ENCODE measurements around the gene MELTF. TPM values are rescaled to one million over a fixed set of nuclear protein-coding genes. Genes with fewer than 3 reads are reported as not detected.

MELTF gene
- total and polyA plus RNA-seq, 9 of the 15 experiments (the other 6 are each of a cell fraction or from before 2014, with no cell fraction given), result 0.35 to 10.5 (median 4.5) TPM

DNA sequence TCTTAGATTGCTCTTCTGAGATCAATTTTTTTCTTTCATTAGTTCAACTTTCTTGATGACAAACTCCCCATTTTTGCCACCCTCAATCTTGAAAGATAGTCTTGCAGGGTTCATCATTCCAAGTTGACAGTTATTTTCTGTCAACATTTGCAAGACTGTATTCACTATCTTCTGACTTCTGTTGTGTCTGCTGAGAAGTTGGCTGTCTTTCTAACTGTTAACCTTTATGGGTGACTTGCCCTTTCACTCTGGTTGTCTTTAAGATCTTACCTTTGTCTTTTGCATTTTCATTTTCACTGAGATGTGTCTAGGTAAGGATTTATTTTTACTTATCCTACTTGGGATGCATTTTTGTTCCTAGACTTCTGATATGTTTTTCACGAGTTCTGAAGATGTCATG is 46.4 kb downstream of the MELTF start (continued):
- TF ChIP-seq, protein P1, sequence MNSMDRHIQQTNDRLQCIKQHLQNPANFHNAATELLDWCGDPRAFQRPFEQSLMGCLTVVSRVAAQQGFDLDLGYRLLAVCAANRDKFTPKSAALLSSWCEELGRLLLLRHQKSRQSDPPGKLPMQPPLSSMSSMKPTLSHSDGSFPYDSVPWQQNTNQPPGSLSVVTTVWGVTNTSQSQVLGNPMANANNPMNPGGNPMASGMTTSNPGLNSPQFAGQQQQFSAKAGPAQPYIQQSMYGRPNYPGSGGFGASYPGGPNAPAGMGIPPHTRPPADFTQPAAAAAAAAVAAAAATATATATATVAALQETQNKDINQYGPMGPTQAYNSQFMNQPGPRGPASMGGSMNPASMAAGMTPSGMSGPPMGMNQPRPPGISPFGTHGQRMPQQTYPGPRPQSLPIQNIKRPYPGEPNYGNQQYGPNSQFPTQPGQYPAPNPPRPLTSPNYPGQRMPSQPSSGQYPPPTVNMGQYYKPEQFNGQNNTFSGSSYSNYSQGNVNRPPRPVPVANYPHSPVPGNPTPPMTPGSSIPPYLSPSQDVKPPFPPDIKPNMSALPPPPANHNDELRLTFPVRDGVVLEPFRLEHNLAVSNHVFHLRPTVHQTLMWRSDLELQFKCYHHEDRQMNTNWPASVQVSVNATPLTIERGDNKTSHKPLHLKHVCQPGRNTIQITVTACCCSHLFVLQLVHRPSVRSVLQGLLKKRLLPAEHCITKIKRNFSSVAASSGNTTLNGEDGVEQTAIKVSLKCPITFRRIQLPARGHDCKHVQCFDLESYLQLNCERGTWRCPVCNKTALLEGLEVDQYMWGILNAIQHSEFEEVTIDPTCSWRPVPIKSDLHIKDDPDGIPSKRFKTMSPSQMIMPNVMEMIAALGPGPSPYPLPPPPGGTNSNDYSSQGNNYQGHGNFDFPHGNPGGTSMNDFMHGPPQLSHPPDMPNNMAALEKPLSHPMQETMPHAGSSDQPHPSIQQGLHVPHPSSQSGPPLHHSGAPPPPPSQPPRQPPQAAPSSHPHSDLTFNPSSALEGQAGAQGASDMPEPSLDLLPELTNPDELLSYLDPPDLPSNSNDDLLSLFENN (IDR thresholded peaks at IDR 0.05; ENCODE audit: low read depth in 2 of 2, low read length in 2 of 2), result no peak
- TF ChIP-seq ZNF175 (CRISPR knock-in tag; IDR thresholded peaks at IDR 0.05; ENCODE audit: low read depth), result peak; percentile 95
- 0 out of 2 replicates have a peak, but pooled peaks have one; percentile 21 for TF ChIP-seq LEF1 (IDR thresholded peaks at IDR 0.05)
- 0 out of 2 replicates have a peak, but pooled peaks have one; percentile 31 for TF ChIP-seq MIER1 (IDR thresholded peaks at IDR 0.05; ENCODE audit: low read depth)
- no peak for TF ChIP-seq U2AF2 (optimal IDR thresholded peaks at IDR 0.05; ENCODE audit: low read depth, low read length)
- TF ChIP-seq, protein P2, sequence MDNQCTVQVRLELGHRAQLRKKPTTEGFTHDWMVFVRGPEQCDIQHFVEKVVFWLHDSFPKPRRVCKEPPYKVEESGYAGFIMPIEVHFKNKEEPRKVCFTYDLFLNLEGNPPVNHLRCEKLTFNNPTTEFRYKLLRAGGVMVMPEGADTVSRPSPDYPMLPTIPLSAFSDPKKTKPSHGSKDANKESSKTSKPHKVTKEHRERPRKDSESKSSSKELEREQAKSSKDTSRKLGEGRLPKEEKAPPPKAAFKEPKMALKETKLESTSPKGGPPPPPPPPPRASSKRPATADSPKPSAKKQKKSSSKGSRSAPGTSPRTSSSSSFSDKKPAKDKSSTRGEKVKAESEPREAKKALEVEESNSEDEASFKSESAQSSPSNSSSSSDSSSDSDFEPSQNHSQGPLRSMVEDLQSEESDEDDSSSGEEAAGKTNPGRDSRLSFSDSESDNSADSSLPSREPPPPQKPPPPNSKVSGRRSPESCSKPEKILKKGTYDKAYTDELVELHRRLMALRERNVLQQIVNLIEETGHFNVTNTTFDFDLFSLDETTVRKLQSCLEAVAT (IDR thresholded peaks at IDR 0.05), result peak; percentile 42 to 51; a peak in 1 of 4 replicates
- peak; percentile 38; the same call in 1 of the 2 replicates for TF ChIP-seq NBN (IDR thresholded peaks at IDR 0.05; ENCODE audit: low read depth)
- TF ChIP-seq ZNF146 (CRISPR knock-in tag; IDR thresholded peaks at IDR 0.05; ENCODE audit: unreplicated experiment), result peak; percentile 8
- peak in 1 of 2 experiments; percentile 58; a peak in 1 of 4 replicates for TF ChIP-seq ARNT (IDR thresholded peaks at IDR 0.05)
- peak; percentile 11; the same call in 1 of the 2 replicates for TF ChIP-seq CBFA2T3 (IDR thresholded peaks at IDR 0.05)
- TF ChIP-seq, protein P3, sequence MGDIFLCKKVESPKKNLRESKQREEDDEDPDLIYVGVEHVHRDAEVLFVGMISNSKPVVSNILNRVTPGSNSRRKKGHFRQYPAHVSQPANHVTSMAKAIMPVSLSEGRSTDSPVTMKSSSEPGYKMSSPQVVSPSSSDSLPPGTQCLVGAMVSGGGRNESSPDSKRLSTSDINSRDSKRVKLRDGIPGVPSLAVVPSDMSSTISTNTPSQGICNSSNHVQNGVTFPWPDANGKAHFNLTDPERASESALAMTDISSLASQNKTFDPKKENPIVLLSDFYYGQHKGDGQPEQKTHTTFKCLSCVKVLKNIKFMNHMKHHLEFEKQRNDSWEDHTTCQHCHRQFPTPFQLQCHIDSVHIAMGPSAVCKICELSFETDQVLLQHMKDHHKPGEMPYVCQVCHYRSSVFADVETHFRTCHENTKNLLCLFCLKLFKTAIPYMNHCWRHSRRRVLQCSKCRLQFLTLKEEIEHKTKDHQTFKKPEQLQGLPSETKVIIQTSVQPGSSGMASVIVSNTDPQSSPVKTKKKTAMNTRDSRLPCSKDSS (IDR thresholded peaks at IDR 0.05; ENCODE audit: low read depth, partially characterized antibody), result peak; percentile 99
- TF ChIP-seq CBX5 (IDR thresholded peaks at IDR 0.05; ENCODE audit: borderline replicate concordance, low read depth), result peak; percentile 98
- peak; percentile 45 for TF ChIP-seq BRD9 (IDR thresholded peaks at IDR 0.05; ENCODE audit: low read depth, partially characterized antibody)
- TF ChIP-seq TRIM24 (IDR thresholded peaks at IDR 0.05), result peak; percentile 63 to 90

Data from K562 (cell line).